Heart left ventricle (tissue), 16 donors: Measurements from ENCODE around the gene OR52B2. TPM values are rescaled to one million over a fixed set of nuclear protein-coding genes. Genes with fewer than 3 reads are reported as not detected.
"Not testable (repeated sequence)": the region's sequence is repeated elsewhere in the genome, so short reads cannot be mapped to it uniquely, and the experiment has no call there.

Experiments
- ATAC-seq, 4 donors: fragments of 200-7000 bp; cut with Tn5 transposase; one replicate each; pipeline ENCODE4 v1.9.1; 2020 to 2022; ENCODE audit warnings: moderate library complexity in 4 of 4, mild to moderate bottlenecking in 3 of 4, moderate number of reproducible peaks in 1 of 4
- DNase-seq, 5 donors: peaks; one replicate each; pipeline ENCODE4 v3.0.0-alpha.2; 2020
- H3K27ac ChIP-seq, 12 donors: fragments of 200-600 bp; sonication (generic) in 4 of 12; one replicate each; pipeline versions ENCODE4 v1.5.0 to v1.8.0; 2016 to 2022; ENCODE audit warnings: mild to moderate bottlenecking in 2 of 12
- H3K27me3 ChIP-seq, 9 donors: fragments of 200-600 bp; sonication (generic) in 2 of 9; one replicate each; pipeline versions ENCODE4 v1.5.1 to v1.8.0; 2016 to 2022; ENCODE audit warnings: mild to moderate bottlenecking in 3 of 9
- H3K36me3 ChIP-seq, 9 donors: fragments of 200-600 bp; sonication (generic) in 2 of 9; one replicate each; pipeline versions ENCODE4 v1.5.0 to v1.8.0; 2018 to 2022; ENCODE audit warnings: mild to moderate bottlenecking in 2 of 9
- H3K4me1 ChIP-seq, 12 donors: fragments of 200-600 bp; sonication (generic) in 4 of 12; one replicate each; pipeline versions ENCODE4 v1.5.0 to v1.8.0; 2016 to 2022; ENCODE audit warnings: mild to moderate bottlenecking in 3 of 12
- H3K4me3 ChIP-seq, 12 donors: fragments of 200-600 bp; sonication (generic) in 4 of 12; one replicate each; pipeline versions ENCODE4 v1.5.0 to v1.8.0; 2017 to 2022; ENCODE audit warnings: mild to moderate bottlenecking in 9 of 12, moderate library complexity in 4 of 12
- H3K9me3 ChIP-seq, 12 donors: fragments of 200-600 bp; sonication (generic) in 4 of 12; one replicate each; pipeline versions ENCODE4 v1.5.0 to v1.8.0; 2016 to 2022; ENCODE audit warnings: mild to moderate bottlenecking in 1 of 12
- POLR2A ChIP-seq, 2 donors: fragments of 450-650 bp; IDR thresholded peaks; one replicate each; pipeline ENCODE4 v1.6.1; 2017; ENCODE audit warnings: antibody characterized with exemption in 2 of 2, mild to moderate bottlenecking in 2 of 2, moderate library complexity in 2 of 2
- WGBS, 4 donors: extraction: QIAGEN DNeasy Blood & Tissue Kit in 2 of 4; methylation state at CpG; one replicate each; pipeline versions ENCODE4 v1.1.5 to v1.1.7; 2013 to 2018; 5-methylcytosine and 5-hydroxymethylcytosine counted together
- intact Hi-C, 10 donors: fragments of 100-400 bp; cut with DNase I; formaldehyde crosslinking; loops; one replicate each; pipeline versions ENCODE4 v1.11.1 to v1.14.2; 2022
- polyA plus RNA-seq, 2 donors: library from polyadenylated mRNA; stranded (reverse); fragments of 200-250 nt; gene quantifications; one replicate each; pipeline ENCODE4 v1.2.3, GENCODE V29; 2013
- total RNA-seq, 9 donors: library from RNA; depleted of rRNA in 2 of 9; stranded (reverse); fragments of >200 nt in 2 of 9; fragmentation: NEBNext Ultra II Directional in 3 of 9; extraction: Animal tissue kit (Norgen Biotek cat#: 25700) in 3 of 9; gene quantifications; one replicate each; pipeline versions ENCODE4 v1.1.0 to v1.2.4, GENCODE V29; 2016 to 2023
- TF ChIP-seq, protein P1 (sequence below), 12 donors: fragments of 200-600 bp; sonication (generic) in 4 of 12; IDR thresholded peaks; one replicate each; pipeline versions ENCODE4 v1.5.0 to v1.8.0; 2018 to 2022; ENCODE audit warnings: antibody characterized with exemption in 12 of 12, mild to moderate bottlenecking in 5 of 12
- donor health status: ischemic (EF 13 %, LVEDD 7.1; RV severe dilation, severe dysfunction).
- donor health status: healthy with polysubstance abuse.
- donor health status: DM: no; HTN: yes; CAD: no.
- donor health status: DM: no; HTN: no; CAD: no.
- donor health status: ischemic (EF 25% LVEDD 6.9; RV normal size, moderate dysfunction).
- donor health status: ischemic (EF 25% LVEDD 5.7; RV mildly dilated, moderate dysfunction).
- donor health status: healthy.
- donor health status: DM: yes; HTN: yes; CAD: no.
- donor health status: ischemic (EF 35%, LVEDD 5.7; RV mildly dilated, moderate dysfunction).
- donor health status: nonischemic (EF 11% LVEDD 7.7; RV severe dilation, severe dysfunction).
- donor health status: DM: yes; HTN: yes; CAD: no.
- donor health status: PGD.
- donor health status: ischemic (EF 29% LVEDD 5.4; RV normal size, mild dysfunction).
- donor health status: nonischemic (EF 23%, LVEDD 6.1; RV moderate dilation, normal function).

The OR52B2 gene
- total and polyA plus RNA-seq, 11 donors = not detected

GRCh38 chr11:6156628-6157359 is 13.3 kb downstream of the OR52B2 start:
- Histone ChIP-seq H3K27ac (no peak overlapping the region), H3K4me3 (no peak overlapping the region), H3K4me1 (no peaks in the 10 kb centered on the region), H3K9me3 (no peaks in the 10 kb centered on the region), H3K27me3 (no peaks in the 10 kb centered on the region), H3K36me3 (no peaks in the 10 kb centered on the region)
- 77 to 86% (median 83%) methylated on average over 6 to 7 of the region's 7 CpGs for WGBS, 4 donors
- intact Hi-C loops = loop anchor here in 1 of 10 donors (10.0 kb wide), 1 partner anchor 132 kb away; no protein-coding TSS in a partner anchor
- TF ChIP-seq POLR2A (IDR thresholded peaks at IDR 0.05) = no peak
- TF ChIP-seq, protein P1, sequence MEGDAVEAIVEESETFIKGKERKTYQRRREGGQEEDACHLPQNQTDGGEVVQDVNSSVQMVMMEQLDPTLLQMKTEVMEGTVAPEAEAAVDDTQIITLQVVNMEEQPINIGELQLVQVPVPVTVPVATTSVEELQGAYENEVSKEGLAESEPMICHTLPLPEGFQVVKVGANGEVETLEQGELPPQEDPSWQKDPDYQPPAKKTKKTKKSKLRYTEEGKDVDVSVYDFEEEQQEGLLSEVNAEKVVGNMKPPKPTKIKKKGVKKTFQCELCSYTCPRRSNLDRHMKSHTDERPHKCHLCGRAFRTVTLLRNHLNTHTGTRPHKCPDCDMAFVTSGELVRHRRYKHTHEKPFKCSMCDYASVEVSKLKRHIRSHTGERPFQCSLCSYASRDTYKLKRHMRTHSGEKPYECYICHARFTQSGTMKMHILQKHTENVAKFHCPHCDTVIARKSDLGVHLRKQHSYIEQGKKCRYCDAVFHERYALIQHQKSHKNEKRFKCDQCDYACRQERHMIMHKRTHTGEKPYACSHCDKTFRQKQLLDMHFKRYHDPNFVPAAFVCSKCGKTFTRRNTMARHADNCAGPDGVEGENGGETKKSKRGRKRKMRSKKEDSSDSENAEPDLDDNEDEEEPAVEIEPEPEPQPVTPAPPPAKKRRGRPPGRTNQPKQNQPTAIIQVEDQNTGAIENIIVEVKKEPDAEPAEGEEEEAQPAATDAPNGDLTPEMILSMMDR (IDR thresholded peaks at IDR 0.05) = no peak
- ATAC-seq (no peak), DNase-seq (no peak)

DNA sequence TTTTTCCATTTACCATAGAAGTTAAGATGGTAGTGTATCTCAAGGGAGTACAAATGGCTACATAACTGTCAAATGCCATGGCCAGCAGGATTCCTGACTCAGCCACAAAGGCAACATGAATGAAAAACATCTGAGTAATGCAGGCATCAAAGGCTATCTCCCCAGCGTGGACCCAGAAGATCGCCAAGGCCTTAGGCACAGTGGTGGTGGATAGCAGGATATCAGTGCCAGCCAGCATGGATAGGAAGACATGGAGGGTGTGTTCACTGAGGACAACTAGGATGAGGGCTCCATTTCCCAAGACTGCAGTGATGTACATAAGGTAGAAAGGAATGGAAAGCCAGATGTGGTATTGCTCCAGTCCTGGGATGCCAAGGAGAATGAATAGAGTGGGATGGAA is 18.0 kb downstream of the OR52B2 start:
- WGBS, 4 donors = 74 to 84% (median 79%) methylated on average over 2 of the region's 2 CpGs
- intact Hi-C loops = loop anchor here in 1 of 10 donors (10.0 kb wide), 1 partner anchor 127 kb away; no protein-coding TSS in a partner anchor
- Histone ChIP-seq H3K27ac (no peak overlapping the region), H3K9me3 (peaks cover 0 to 5% (median 0%) of the 10 kb centered on the region in 12 donors), H3K4me1 (no peaks in the 10 kb centered on the region), H3K4me3 (no peak overlapping the region), H3K36me3 (no peaks in the 10 kb centered on the region), H3K27me3 (no peaks in the 10 kb centered on the region)
- no peak for TF ChIP-seq POLR2A (IDR thresholded peaks at IDR 0.05)
- TF ChIP-seq, protein P1 (IDR thresholded peaks at IDR 0.05) = no peak
- ATAC-seq (no peak), DNase-seq (no peak)

DNA sequence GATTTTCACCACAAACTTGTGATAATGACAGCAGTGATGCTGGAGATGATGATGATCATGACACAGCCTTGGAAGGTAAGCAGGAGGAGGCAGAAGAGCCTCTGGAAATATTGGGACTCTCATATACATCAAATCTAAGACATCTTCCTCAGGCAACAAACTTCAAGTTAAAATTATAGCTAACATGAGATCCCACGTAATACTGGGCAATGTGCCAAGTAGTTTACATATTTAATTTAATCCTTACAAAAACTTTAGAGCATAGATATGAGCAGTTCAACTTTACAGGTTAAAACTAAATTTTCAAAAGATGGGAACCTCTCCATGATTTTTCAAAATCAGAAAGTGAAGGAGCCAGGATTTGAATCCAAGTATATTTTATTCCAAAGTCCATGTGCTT is 19.0 kb downstream of the OR52B2 start:
- intact Hi-C loops = loop anchor here in 1 of 10 donors (10.0 kb wide), 1 partner anchor 126 kb away; no protein-coding TSS in a partner anchor
- no peak for DNase-seq
- H3K27ac ChIP-seq = no peak overlapping the region
- no peak overlapping the region for H3K4me3 ChIP-seq
- TF ChIP-seq POLR2A (IDR thresholded peaks at IDR 0.05) = no peak
- TF ChIP-seq, protein P1 (IDR thresholded peaks at IDR 0.05) = no peak
- H3K9me3 ChIP-seq = peaks cover 0 to 5% (median 0%) of the 10 kb centered on the region in 12 donors
- 27 to 49% (median 37%) methylated on average over 1 of the region's 1 CpG for WGBS, 4 donors
- no peaks in the 10 kb centered on the region for H3K36me3 ChIP-seq
- H3K27me3 ChIP-seq = no peaks in the 10 kb centered on the region
- ATAC-seq = no peak
- H3K4me1 ChIP-seq = no peaks in the 10 kb centered on the region

DNA sequence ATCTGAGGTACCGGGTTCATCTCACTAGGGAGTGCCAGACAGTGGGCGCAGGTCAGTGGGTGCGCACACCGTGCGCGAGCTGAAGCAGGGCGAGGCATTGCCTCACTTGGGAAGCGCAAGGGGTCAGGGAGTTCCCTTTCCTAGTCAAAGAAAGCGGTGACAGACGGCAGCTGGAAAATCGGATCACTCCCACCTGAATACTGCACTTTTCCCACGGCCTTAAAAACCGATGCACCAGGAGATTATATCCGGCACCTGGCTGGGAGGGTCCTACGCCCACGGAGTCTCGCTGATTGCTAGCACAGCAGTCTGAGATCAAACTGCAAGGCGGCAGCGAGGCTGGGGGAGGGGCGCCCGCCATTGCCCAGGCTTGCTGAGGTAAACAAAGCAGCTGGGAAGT is 26.4 kb downstream of the OR52B2 start:
- H3K36me3 ChIP-seq, intact Hi-C loops, H3K4me1 ChIP-seq, ATAC-seq, H3K27ac ChIP-seq, H3K27me3 ChIP-seq, DNase-seq, H3K9me3 ChIP-seq: not testable (repeated sequence)
- WGBS, 4 donors = 54 to 70% (median 63%) methylated on average over 11 to 17 of the region's 21 CpGs
- peak overlapping the region in 1 of 12 donors; percentile 22 for H3K4me3 ChIP-seq
